HG03575 (cell line): ENCODE measurements around the gene ST6GALNAC1.

Experiments
- ATAC-seq: cut with Tn5 transposase; IDR thresholded peaks from one replicate; pipeline ENCODE4 v1.9.1; 2021; ENCODE audit not compliant: unreplicated experiment, insufficient number of reproducible peaks, low FRiP score; ENCODE audit errors: extremely low read depth

ST6GALNAC1 gene

DNA sequence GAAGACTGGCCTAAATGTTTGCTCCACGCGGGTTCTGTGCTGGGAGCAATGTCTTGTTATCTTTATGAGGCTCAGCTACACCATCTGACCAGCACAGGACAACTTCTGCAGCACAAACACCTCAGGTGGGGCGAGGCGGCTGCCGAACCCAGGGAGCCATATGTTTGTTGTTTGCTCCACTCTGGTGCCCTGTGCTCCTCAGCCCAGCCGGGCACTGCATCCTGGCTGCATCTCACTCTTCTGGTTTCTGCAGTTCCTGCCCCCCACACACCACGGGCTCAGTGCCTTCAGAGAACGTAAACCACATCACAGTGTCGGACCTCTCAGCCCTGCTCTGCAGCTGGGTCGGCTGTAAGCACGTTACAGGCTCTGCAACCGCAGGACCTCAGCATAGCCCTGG, 34.8 kb upstream of the ST6GALNAC1 start:
- no peak for ATAC-seq

DNA sequence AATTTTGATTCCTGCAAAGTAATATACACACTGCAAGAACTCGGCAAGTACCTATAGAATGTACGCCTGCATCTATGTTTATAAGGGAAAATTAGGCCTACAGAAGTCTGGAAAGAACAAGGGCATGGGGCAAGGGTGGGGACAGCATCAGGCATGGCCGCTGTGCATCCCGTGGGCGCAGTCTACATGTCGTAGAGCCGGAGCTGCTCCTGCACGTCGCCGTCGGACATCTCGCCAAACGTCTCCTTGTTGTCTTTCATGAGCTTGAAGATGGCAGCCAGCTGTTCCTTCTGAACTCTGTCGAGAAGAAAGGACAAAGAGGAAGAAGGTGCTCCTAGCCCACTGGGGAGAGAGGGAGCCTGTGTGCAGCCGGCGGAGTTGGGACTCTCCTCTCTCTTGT, 33.8 kb upstream of the ST6GALNAC1 start:
- no peak for ATAC-seq

GRCh38 chr17:76676629-76677028, 33.1 kb upstream of the ST6GALNAC1 start:
- ATAC-seq, result no peak

- no peak for ATAC-seq
These were observed 32.1 kb upstream of the ST6GALNAC1 start for GRCh38 chr17:76675648-76676047.

GRCh38 chr17:76674600-76674999, 31.0 kb upstream of the ST6GALNAC1 start:
- ATAC-seq, result no peak

DNA sequence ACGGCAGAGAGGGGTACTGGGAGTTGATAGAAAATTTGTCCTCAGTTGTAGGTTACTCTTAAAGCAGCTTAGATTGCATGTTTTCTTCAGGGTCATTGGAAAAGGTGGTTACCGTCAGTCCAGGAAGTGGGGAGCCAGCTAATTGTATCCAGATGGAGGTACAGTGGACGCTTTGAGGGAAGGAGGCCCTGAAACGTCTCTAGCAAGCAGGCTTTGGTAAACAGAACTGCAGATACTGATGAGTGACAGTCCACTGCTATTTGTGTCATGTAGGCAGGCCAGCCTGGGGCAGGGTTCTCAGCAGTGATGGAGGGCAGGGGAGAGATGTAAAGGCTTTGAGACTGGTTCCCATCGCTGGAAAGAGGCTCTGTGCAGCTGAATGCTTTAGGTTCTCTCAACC, 30.2 kb upstream of the ST6GALNAC1 start:
- no peak for ATAC-seq

DNA sequence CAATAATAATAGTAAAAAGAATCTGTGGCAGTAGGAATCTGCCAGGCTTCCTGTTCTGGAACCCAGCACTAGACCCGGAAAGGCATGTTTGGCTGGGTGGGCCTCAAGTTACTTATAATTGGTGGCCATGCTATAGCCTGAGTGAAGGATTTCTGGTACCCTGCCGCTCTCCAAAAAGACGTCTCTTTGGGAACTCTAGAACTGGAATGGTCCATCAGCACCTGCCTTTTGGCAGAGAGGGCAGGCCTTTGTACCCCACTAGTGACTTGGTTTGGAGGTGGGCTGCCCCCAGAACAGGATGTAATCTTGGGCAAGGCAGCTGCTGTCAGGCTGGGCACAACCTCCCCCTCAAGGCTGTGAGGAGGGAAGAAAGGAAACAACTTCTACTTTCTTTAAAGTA, 29.3 kb upstream of the ST6GALNAC1 start:
- no peak for ATAC-seq

DNA sequence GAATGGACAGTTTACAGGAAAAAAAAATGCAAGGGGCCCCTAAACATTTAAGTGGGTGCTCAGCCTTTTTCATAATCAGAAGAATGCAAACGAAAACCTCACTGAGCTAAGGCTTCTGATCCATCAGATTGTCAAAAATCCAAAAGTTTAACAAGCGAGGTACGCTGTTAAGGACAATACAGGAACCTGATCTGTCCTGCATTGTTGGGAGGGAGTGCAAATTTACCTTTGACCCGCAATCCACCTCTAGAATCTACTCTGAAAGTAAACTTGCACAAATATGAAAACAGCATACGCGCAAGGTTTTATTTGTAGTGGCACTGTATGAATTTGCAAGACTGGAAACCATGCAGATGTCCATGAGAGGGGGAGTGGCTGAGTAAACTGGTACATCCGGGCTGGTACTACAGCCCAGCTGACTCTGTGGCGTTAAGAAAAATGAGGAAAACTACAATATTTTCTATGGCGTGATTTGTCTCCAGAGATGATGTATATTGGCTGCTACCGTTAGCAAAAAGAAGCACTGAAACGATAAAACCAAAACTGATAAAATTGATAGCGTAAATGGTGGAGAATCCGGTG, 28.8 kb upstream of the ST6GALNAC1 start:
- ATAC-seq, result no peak

DNA sequence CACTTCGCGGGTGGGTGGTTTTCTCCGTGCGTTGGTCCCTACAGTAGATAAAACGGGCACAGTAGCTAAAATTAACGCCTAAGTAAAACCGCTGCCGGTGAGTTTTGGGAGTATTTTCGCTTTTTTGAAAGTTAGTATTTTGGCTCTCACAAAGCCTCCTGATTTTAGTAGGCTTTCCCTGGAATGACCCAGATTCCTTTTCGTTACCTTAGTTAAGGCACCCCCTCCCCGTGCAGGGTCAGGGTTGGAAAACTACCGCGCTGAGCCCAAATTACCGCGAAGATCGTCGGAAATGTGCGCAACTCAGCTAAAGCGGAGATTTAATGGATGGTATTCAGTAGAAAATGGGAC, 28.3 kb upstream of the ST6GALNAC1 start:
- no peak for ATAC-seq

- ATAC-seq, result peak; percentile 77
These were observed 27.8 kb upstream of the ST6GALNAC1 start for GRCh38 chr17:76671123-76671911.

DNA sequence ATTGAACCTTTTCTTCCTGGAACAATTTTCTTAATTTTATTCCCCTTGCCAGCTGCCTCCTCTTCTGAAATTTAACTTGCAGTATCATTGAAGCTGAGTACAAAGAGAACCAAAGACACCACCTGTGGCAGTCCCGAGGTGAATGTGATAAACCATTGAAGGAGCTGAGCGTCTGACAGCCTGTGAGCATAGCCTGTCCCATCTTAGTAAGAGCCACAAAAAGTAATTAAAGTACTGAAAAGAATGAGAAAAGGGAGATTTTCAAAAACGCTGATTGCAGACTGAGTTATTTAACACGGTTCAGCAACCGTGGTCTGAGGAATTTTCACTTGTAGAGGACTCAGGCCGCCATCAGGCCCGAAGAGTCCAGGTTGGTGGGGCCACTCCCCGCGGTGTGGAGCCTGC, 27.2 kb upstream of the ST6GALNAC1 start:
- no peak for ATAC-seq

DNA sequence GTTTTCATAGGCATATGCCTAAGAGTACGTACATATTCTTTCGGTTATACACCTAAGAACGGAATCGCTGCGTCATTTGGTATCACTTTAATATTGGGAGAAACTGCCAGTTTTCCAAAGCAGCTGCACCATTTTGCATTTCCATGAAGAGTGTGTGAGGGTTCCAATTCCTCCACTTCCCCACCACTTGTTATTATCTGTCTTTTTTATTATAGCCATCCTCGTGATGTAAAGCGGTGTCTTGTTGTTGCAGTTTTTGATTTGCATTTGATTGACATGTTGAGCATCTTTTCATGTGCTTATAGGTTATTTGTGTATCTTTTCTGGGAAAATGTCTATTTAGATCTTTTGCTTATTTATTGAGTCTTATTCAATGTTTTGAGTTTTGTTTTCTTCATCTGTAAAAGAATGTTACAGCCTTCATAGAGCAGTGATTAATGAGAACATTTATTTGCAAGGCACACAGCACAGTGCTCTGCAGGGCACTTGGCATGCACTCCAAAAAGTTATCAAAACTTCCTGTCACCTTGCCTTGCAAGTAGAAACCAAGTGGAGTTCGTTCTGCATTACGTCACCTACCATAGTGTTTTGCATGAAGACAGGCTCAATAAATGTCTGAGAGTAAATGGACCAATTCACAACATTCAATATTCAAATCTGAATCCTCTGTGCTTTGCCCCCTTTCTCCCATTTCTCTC, 26.6 kb upstream of the ST6GALNAC1 start:
- no peak for ATAC-seq

DNA sequence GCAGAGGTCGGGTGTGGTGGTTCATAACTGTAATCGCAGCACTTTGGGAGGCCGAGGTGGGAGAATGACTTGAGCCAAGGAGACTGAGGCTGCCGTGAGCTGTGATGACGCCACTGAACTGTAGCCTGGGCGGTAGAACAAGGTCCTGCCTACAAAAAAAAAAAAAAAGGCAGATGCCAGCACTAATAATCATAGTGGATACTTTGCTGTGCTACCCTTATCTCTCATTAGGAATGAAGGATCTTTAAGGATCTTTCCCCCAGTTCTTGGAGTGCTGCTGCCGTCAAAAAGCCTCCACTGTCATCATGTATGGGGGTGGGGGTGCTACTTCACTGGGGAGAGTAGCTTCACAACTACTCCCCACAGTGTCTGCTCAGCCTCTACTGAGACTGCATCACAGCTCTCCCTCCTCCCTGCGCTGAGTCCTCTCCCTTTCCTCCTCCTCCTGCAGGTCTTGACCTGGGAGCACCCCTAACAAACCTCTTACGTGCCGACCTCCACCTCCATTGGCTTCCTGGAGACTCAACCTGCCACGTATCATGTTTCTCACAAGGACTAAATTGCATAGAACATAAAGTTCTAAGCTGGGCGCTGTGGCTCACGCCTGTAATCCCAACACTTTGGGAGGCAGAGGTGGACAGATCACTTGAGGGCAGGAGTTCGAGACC, 24.4 kb upstream of the ST6GALNAC1 start:
- ATAC-seq, result no peak

GRCh38 chr17:76667491-76667755, 23.9 kb upstream of the ST6GALNAC1 start:
- no peak for ATAC-seq

DNA sequence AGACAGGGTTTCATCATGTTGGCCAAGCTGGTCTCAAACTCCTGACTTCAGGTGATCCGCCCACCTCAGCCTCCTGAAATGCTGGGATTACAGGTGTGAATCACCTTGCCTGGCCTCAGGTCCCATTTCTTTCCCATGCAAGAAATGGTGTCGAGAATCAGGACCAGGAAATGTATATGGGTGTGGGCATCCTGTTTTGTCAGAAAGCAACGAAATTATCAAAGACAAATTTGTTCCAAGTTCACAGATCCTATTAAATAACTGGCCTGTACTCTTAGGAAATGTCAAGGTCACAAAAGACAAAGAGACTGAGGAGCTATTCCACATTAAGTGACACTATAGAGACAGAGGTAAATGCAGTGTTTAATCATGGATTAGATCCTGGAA, 17.1 kb upstream of the ST6GALNAC1 start:
- no peak for ATAC-seq

GRCh38 chr17:76659928-76660655, 16.5 kb upstream of the ST6GALNAC1 start:
- no peak for ATAC-seq

GRCh38 chr17:76658242-76658662, 14.7 kb upstream of the ST6GALNAC1 start:
- no peak for ATAC-seq

DNA sequence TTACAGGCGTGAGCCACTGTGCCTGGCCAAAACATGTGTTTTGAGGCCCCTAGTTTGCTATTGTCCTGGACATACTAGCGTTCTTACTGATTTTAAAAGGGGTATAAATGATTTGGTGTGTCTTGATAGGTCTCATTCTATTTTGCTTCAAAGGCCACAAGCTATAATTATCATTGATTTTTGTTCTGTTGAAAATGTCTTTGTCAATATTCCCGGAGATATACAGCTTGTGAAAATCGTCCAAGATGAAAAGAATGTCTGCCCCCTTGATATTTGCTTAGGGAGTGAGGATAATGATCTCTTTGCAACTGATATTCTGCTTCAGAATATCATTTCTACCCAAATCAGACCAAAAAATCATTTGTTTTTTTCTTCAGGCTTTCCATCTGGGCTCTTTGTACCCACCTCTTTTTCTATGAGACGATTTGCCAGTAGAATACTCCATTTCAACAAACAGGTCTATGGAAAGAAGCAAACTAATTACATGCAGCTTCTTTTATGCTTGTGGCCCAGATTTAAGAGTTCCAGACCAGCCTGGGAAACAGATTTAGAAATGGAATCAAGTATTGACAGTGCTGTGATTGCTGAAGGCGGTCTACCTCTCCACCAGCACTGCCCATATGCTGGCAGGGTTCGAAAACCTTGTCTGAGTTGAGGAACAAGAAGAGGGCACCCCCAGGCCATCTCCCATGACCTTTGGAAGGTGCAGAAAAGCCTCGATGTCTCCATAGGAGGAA, 14.1 kb upstream of the ST6GALNAC1 start:
- no peak for ATAC-seq

DNA sequence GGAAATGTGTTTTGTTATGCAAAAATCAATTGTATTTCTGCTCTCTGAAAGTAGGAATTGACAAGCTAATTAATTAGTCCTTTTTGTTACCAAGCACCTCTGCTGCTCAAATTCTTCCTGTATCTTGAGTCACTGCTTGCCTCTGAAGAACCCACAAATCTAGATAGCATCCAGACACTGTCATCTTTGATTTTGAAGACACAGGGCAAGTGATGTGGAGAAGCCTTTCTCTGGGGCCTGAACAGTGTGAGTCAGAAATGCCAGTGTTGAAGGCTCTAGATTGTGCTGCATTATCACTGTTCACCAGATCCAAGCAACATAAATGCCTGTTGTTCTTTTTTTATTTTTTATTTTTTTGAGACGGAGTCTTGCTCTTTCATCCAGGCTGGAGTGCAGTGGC, 10.9 kb upstream of the ST6GALNAC1 start:
- no peak for ATAC-seq
